Gastroesophageal sphincter (tissue), 4 donors: Measurements from ENCODE around the gene FUT8. TPM values are rescaled to one million over a fixed set of nuclear protein-coding genes. Genes with fewer than 3 reads are reported as not detected.

Experiments
- ATAC-seq: fragments of 150-250 bp; one replicate; pipeline ENCODE4 v1.9.1; 2016; ENCODE audit warnings: mild to moderate bottlenecking, moderate library complexity
- H3K27ac ChIP-seq, 4 donors: fragments of 200-600 bp; sonication (generic) in 3 of 4; 1 replicate in 3 of 4; 2 replicates in 1 of 4; pipeline ENCODE4 v1.5.1; 2016 to 2019
- H3K27me3 ChIP-seq: fragments of 200-600 bp; sonication (generic); one replicate; pipeline ENCODE4 v1.5.1; 2019
- H3K36me3 ChIP-seq, 2 donors: fragments of 200-600 bp; sonication (generic); one replicate each; pipeline ENCODE4 v1.5.1; 2019; ENCODE audit warnings: control low read depth in 1 of 2
- H3K4me1 ChIP-seq, 3 donors: fragments of 200-600 bp; sonication (generic); 1 replicate in 2 of 3; 2 replicates in 1 of 3; pipeline ENCODE4 v1.5.1; 2016 to 2019; ENCODE audit warnings: control low read depth in 2 of 3
- H3K4me3 ChIP-seq, 2 donors: fragments of 200-600 bp; sonication (generic); one replicate each; pipeline ENCODE4 v1.5.1; 2019; ENCODE audit warnings: mild to moderate bottlenecking in 1 of 2, moderate library complexity in 1 of 2
- H3K9me3 ChIP-seq, 3 donors: fragments of 200-600 bp; sonication (generic); one replicate each; pipeline ENCODE4 v1.5.1; 2017 to 2019; ENCODE audit warnings: control low read depth in 2 of 3
- EP300 ChIP-seq: sonication (generic); formaldehyde crosslinking; IDR thresholded peaks from one replicate; pipeline ENCODE4 v1.6.1; 2017; ENCODE audit warnings: antibody characterized with exemption, mild to moderate bottlenecking
- POLR2A ChIP-seq, 2 donors: fragments of 450-650 bp; IDR thresholded peaks; one replicate each; pipeline ENCODE4 v1.6.1; 2017; ENCODE audit warnings: antibody characterized with exemption in 2 of 2, mild to moderate bottlenecking in 2 of 2, moderate library complexity in 1 of 2
- POLR2AphosphoS5 ChIP-seq: sonication (generic); formaldehyde crosslinking; IDR thresholded peaks from one replicate; pipeline ENCODE4 v1.6.1; 2017; ENCODE audit warnings: antibody characterized with exemption
- WGBS, 2 donors: methylation state at CpG; one replicate each; pipeline ENCODE4 v1.1.5; 2018; ENCODE audit warnings: low coverage in 1 of 2; 5-methylcytosine and 5-hydroxymethylcytosine counted together
- total RNA-seq, 4 donors: library from RNA; depleted of rRNA; stranded (reverse); fragments of >200 nt; gene quantifications; one replicate each; pipeline ENCODE4 v1.1.0, GENCODE V29; 2016
- TF ChIP-seq, protein P1 (sequence below), 4 experiments: fragments of 200-600 bp in 2 of 4; fragments of 450-650 bp in 2 of 4; sonication (generic) in 1 of 4; IDR thresholded peaks; one replicate each; pipeline ENCODE4 v1.5.1; 2017 to 2019; ENCODE audit warnings: antibody characterized with exemption in 4 of 4, mild to moderate bottlenecking in 2 of 4, moderate library complexity in 2 of 4

Gene FUT8
- total RNA-seq, 4 donors from 2014 or later, result 16.9 to 35.2 (median 30.8) TPM

GRCh38 chr14:65788876-65789275, 376.3 kb downstream of the FUT8 start:
- Histone ChIP-seq H3K9me3 (no peaks in the 10 kb centered on the region), H3K4me1 (no peaks in the 10 kb centered on the region), H3K36me3 (no peaks in the 10 kb centered on the region), H3K27ac (no peak overlapping the region), H3K4me3 (no peak overlapping the region), H3K27me3 (peaks cover 7% of the 10 kb centered on the region)
- ATAC-seq, result no peak
- no peak for TF ChIP-seq EP300
- no peak for TF ChIP-seq POLR2AphosphoS5
- TF ChIP-seq, protein P1, sequence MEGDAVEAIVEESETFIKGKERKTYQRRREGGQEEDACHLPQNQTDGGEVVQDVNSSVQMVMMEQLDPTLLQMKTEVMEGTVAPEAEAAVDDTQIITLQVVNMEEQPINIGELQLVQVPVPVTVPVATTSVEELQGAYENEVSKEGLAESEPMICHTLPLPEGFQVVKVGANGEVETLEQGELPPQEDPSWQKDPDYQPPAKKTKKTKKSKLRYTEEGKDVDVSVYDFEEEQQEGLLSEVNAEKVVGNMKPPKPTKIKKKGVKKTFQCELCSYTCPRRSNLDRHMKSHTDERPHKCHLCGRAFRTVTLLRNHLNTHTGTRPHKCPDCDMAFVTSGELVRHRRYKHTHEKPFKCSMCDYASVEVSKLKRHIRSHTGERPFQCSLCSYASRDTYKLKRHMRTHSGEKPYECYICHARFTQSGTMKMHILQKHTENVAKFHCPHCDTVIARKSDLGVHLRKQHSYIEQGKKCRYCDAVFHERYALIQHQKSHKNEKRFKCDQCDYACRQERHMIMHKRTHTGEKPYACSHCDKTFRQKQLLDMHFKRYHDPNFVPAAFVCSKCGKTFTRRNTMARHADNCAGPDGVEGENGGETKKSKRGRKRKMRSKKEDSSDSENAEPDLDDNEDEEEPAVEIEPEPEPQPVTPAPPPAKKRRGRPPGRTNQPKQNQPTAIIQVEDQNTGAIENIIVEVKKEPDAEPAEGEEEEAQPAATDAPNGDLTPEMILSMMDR (IDR thresholded peaks at IDR 0.05), result no peak
- no peak for TF ChIP-seq POLR2A (IDR thresholded peaks at IDR 0.05)
- WGBS, 2 donors, result 57 to 90% methylated on average over 1 to 4 of the region's 5 CpGs

DNA sequence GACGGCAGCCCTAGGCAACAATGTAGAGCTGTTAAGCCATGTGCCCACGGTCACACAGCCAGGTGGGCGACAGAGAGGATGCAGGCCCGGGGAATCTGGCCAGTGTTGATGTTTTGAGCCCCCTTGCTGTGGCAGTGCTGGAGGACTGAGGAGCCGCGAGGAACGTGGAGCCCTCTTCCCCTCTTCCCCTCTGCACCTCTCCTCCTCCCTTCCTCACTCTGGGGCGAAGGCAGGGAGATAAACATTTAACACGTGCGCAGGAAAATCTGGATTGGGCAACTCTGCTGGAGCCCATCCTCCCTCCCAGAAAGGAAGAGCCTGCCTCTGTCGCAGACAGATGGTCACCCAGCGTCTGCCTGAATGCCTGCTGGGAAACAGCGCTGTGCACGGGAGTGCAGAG, 376.8 kb downstream of the FUT8 start:
- H3K27me3 ChIP-seq, result peaks cover 7% of the 10 kb centered on the region
- no peaks in the 10 kb centered on the region for H3K9me3 ChIP-seq
- no peaks in the 10 kb centered on the region for H3K36me3 ChIP-seq
- H3K4me3 ChIP-seq, result no peak overlapping the region
- no peak overlapping the region for H3K27ac ChIP-seq
- TF ChIP-seq POLR2AphosphoS5, result no peak
- TF ChIP-seq EP300, result no peak
- TF ChIP-seq, protein P1 (IDR thresholded peaks at IDR 0.05), result no peak
- H3K4me1 ChIP-seq, result no peaks in the 10 kb centered on the region
- WGBS, 2 donors, result no CpG with 5 or more reads among the region's 14 CpGs
- ATAC-seq, result no peak

DNA sequence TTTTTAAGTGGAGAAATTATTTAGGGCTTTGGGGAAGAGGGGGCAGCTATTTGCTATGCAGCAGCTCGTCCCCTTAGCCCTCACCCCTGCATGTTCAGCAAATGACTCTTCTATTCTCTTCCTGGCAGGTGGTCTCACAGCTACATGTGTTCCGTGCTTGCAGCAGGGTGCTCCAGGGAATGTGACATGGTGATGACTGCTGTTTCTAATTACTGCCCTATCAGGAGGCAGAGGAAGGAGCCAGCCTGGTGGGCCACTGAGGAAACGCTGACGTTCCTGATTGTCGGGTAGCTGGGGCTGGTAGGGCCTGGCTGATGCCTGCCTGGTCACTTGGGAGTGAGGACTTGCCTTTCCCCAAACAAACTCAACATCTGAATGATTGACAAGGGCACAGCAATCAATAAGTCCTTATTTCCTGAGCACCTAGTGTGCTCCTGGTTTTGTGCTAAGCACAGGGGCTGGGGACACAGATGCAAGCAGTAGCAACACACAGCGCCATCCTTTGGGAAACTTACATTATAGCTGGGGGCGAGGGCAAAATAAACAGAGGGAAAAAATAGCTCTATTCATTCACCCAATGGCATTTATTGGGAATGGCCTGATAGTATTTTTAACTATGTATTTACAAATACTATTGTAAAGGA, 377.8 kb downstream of the FUT8 start:
- no peaks in the 10 kb centered on the region for H3K36me3 ChIP-seq
- H3K27ac ChIP-seq, result no peak overlapping the region
- WGBS, 2 donors, result 67 to 95% methylated on average over 3 to 7 of the region's 7 CpGs
- H3K27me3 ChIP-seq, result peaks cover 7% of the 10 kb centered on the region
- no peak for TF ChIP-seq POLR2A (IDR thresholded peaks at IDR 0.05)
- TF ChIP-seq, protein P1 (IDR thresholded peaks at IDR 0.05), result no peak
- no peak for TF ChIP-seq POLR2AphosphoS5
- TF ChIP-seq EP300, result no peak
- ATAC-seq, result no peak
- H3K4me1 ChIP-seq, result no peaks in the 10 kb centered on the region
- no peaks in the 10 kb centered on the region for H3K9me3 ChIP-seq
- no peak overlapping the region for H3K4me3 ChIP-seq

DNA sequence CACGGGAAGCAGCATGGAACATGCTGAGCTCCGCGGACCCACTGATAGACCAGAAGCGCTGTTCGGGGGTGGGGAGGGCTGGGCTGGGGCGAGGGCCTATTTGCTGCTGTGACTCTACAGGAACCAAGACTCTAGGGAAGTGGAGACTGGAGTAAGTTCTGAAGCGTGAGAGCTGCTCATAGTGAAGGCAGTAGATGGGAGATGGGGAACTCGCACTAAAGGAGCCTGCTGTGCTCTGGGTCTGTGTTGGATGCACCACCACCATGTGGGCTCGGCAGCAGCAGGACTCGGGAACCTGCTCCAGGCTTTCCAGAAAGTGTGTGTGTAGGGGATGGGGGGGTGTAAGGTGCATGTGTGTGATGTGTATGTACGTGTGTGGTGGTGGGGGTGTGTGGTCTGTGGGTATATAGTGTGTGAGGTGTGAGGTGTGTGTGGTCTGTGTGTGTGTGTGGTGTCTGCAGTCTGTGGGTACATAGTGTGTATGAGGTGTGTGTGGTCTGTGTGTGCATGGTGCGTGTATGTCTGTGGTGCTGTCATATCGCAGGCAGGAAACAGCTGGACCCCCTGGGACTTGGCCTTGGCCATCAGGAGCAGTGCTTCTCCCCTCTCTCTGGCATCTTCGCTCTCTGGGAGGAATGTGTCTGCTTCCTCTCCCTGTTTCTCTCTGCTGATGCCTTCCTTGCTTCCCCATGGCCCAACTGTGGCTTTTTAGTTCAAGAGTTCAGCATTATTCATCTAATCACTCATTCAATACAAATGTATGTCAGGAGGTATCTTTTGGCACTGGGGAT, 378.9 kb downstream of the FUT8 start:
- H3K4me1 ChIP-seq, result no peaks in the 10 kb centered on the region
- H3K27ac ChIP-seq, result no peak overlapping the region
- peaks cover 7% of the 10 kb centered on the region for H3K27me3 ChIP-seq
- 49 to 73% methylated on average over 8 to 12 of the region's 14 CpGs for WGBS, 2 donors
- no peak for TF ChIP-seq POLR2A (IDR thresholded peaks at IDR 0.05)
- no peak for TF ChIP-seq POLR2AphosphoS5
- TF ChIP-seq, protein P1 (IDR thresholded peaks at IDR 0.05), result no peak
- no peak for TF ChIP-seq EP300
- H3K36me3 ChIP-seq, result no peaks in the 10 kb centered on the region
- no peak for ATAC-seq
- H3K9me3 ChIP-seq, result no peaks in the 10 kb centered on the region
- no peak overlapping the region for H3K4me3 ChIP-seq
